Endothelial cell of umbilical vein (primary cell): ENCODE results near the gene PSMB3.

ENCODE experiments used
- CTCF ChIP-seq, 2 donors: IDR thresholded peaks; 1 replicate in 1 of 2; 2 replicates in 1 of 2; pipeline ENCODE4 v1.5.1; 2011; ENCODE audit warnings: low read length in 2 of 2, mild to moderate bottlenecking in 2 of 2, moderate library complexity in 2 of 2, control low read depth in 1 of 2, inconsistent platforms in 1 of 2, low read depth in 1 of 2; ENCODE audit not compliant: insufficient read depth in 1 of 2; ENCODE audit errors: extremely low read depth in 1 of 2
- EZH2 ChIP-seq: IDR thresholded peaks from 2 replicates; pipeline ENCODE4 v1.6.1; 2012; ENCODE audit warnings: borderline replicate concordance, low read depth, mild to moderate bottlenecking, moderate library complexity, low read length, inconsistent platforms; ENCODE audit not compliant: severe bottlenecking
- POLR2A ChIP-seq: IDR thresholded peaks from 2 replicates; pipeline ENCODE4 v1.6.1; 2012; ENCODE audit warnings: low read depth, mild to moderate bottlenecking, control low read depth, low read length
- POLR2AphosphoS5 ChIP-seq: IDR thresholded peaks from 2 replicates; pipeline ENCODE4 v1.6.1; 2012; ENCODE audit warnings: low read depth, mild to moderate bottlenecking, control low read depth, low read length, moderate library complexity; ENCODE audit not compliant: insufficient read depth

- TF ChIP-seq CTCF (IDR thresholded peaks at IDR 0.05; ENCODE audit: extremely low read depth in 1 of 2, insufficient read depth in 1 of 2, low read depth in 1 of 2, low read length in 2 of 2) (no peak), POLR2AphosphoS5 (no peak), POLR2A (no peak), EZH2 (no peak)
These were observed 25.2 kb downstream of the PSMB3 start for GRCh38 chr17:38777641-38778250.
